Small intestine (tissue), 7 donors: Measurements from ENCODE around the gene PRKCB. TPM values are rescaled to one million over a fixed set of nuclear protein-coding genes. Genes with fewer than 3 reads are reported as not detected.
A peak's percentile ranks its signal among the peaks of the same experiment; 100 is the strongest.
"Not testable (repeated sequence)": the region's sequence is repeated elsewhere in the genome, so short reads cannot be mapped to it uniquely, and the experiment has no call there.

Source experiments
- DNase-seq, 2 donors: peaks; one replicate each; pipeline versions ENCODE4 v3.0.0 to v3.0.0-alpha.2; 2013
- FAIRE-seq: peaks from 2 replicates; lab custom pipeline; 2012; peaks lifted over from hg19 to GRCh38; lab: Jason Lieb, UNC
- H3K27ac ChIP-seq, 3 donors: one replicate each; pipeline ENCODE4 v1.5.1; 2013; ENCODE audit warnings: low read length in 2 of 3, mild to moderate bottlenecking in 2 of 3, control low read depth in 1 of 3, inconsistent platforms in 1 of 3, low read depth in 1 of 3, moderate library complexity in 1 of 3
- H3K27me3 ChIP-seq, 3 donors: one replicate each; pipeline ENCODE4 v1.6.1; 2013; ENCODE audit warnings: low read length in 3 of 3, inconsistent platforms in 1 of 3; ENCODE audit not compliant: control insufficient read depth in 3 of 3, insufficient read depth in 3 of 3
- H3K36me3 ChIP-seq, 3 donors: one replicate each; pipeline ENCODE4 v1.6.1; 2013; ENCODE audit warnings: low read length in 3 of 3, inconsistent platforms in 1 of 3, low read depth in 1 of 3, mild to moderate bottlenecking in 1 of 3, moderate library complexity in 1 of 3; ENCODE audit not compliant: control insufficient read depth in 3 of 3, insufficient read depth in 2 of 3
- H3K4me1 ChIP-seq, 3 donors: one replicate each; pipeline ENCODE4 v1.6.1; 2013; ENCODE audit warnings: low read length in 2 of 3, inconsistent platforms in 1 of 3, low read depth in 1 of 3, mild to moderate bottlenecking in 1 of 3, moderate library complexity in 1 of 3; ENCODE audit not compliant: control insufficient read depth in 3 of 3, insufficient read depth in 2 of 3
- H3K4me3 ChIP-seq, 3 donors: one replicate each; pipeline ENCODE4 v1.5.1; 2013; ENCODE audit warnings: low read length in 3 of 3, control low read depth in 1 of 3, inconsistent platforms in 1 of 3, low read depth in 1 of 3, mild to moderate bottlenecking in 1 of 3, moderate library complexity in 1 of 3
- H3K9me3 ChIP-seq, 2 donors: one replicate each; pipeline ENCODE4 v1.6.1; 2013; ENCODE audit warnings: low read depth in 1 of 2, low read length in 1 of 2; ENCODE audit not compliant: control insufficient read depth in 2 of 2, insufficient read depth in 1 of 2
- WGBS, 3 donors: extraction: QIAGEN DNeasy Blood & Tissue Kit; methylation state at CpG; one replicate each; pipeline ENCODE4 v1.1.7; 2013; 5-methylcytosine and 5-hydroxymethylcytosine counted together
- polyA plus RNA-seq, 4 donors: library from polyadenylated mRNA; stranded (reverse) in 3 of 4; unstranded in 1 of 4; fragments of 200-250 nt in 3 of 4; fragments of 120-200 nt in 1 of 4; gene quantifications; one replicate each; pipeline versions ENCODE4 v1.2.1 to v1.2.3, GENCODE V29; 2013
- donor health status: healthy with polysubstance abuse.
- donor health status: control.
- donor health status: control.
- donor health status: Bipolar disorder and iron deficiency.
- donor health status: healthy.

PRKCB gene
- polyA plus RNA-seq, 4 donors: 2.3 to 5.1 (median 2.8) TPM

DNA sequence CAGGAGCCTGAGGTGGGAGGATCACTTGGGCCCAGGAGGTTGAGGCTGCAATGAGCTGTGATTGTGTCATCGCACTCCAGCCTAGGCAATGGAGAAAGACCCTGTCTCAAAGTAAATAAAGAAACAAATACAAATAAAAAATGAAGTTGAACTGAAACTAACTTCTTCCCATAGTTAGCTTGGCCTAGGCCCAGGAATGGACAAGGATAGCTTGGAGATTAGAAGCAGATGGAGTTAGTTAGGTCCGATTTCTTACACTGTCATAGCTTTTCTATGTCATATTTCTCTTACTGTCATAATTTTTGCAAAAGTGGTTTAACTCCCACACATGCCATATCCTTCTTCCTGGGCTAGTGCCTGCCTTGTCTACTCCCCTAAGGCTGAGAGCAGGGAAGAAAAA lies 265.6 kb downstream of the PRKCB start:
- DNase-seq: no peak
- WGBS, 3 donors: 75 to 93% (median 89%) methylated on average over 2 of the region's 2 CpGs
- Histone ChIP-seq H3K27ac (no peak overlapping the region), H3K36me3 (no peaks in the 10 kb centered on the region), H3K4me3 (no peak overlapping the region), H3K27me3 (no peaks in the 10 kb centered on the region), H3K4me1 (no peaks in the 10 kb centered on the region), H3K9me3 (no peaks in the 10 kb centered on the region)
- FAIRE-seq: no peak

DNA sequence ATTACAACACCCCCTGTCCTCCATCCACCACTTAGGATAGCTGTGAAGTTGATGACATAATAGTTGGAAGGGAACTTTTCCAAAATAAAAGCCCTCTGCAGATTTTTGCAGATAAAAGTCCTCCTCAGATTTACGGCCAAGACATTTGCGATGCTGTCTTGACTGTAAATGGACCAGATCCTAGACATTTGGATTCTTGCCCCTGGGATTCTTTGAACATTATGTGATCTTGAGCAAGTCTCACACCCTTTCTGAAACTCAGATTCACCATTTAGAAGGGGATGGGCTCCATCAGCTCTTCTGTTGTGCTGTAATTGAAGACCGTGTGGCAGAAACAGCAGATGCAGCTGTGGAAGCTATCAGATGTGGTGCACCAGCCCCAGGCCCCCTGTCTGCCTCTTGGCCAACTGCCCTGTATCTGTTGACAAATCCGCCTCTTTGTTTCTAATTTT lies 266.5 kb downstream of the PRKCB start:
- H3K4me3 ChIP-seq: no peak overlapping the region
- no peak overlapping the region for H3K27ac ChIP-seq
- FAIRE-seq (no peak), DNase-seq (no peak)
- 64 to 88% (median 75%) methylated on average over 4 of the region's 4 CpGs for WGBS, 3 donors
- H3K27me3 ChIP-seq: no peaks in the 10 kb centered on the region
- H3K36me3 ChIP-seq: no peaks in the 10 kb centered on the region
- H3K9me3 ChIP-seq: no peaks in the 10 kb centered on the region
- no peaks in the 10 kb centered on the region for H3K4me1 ChIP-seq

DNA sequence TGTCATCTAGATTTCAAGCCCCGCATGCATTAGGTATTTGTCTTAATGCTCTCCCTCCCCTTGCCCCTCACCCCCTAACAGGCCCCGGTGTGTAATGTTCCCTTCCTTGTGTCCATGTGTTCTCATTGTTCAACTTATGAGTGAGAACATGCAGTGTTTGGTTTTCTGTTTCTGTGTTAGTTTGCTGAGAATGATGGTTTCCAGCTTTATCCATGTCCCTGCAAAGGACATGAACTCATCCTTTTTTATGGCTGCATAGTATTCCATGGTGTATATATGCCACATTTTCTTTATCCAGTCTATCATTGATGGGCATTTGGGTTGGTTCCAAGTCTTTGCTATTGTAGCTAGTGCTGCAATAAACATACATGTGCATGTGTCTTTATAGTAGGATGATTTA lies 269.7 kb downstream of the PRKCB start:
- FAIRE-seq, H3K9me3 ChIP-seq, H3K4me1 ChIP-seq, H3K4me3 ChIP-seq, H3K36me3 ChIP-seq, DNase-seq, H3K27me3 ChIP-seq, H3K27ac ChIP-seq: not testable (repeated sequence)
- 98 to 100% (median 98%) methylated on average over 2 of the region's 2 CpGs for WGBS, 3 donors

DNA sequence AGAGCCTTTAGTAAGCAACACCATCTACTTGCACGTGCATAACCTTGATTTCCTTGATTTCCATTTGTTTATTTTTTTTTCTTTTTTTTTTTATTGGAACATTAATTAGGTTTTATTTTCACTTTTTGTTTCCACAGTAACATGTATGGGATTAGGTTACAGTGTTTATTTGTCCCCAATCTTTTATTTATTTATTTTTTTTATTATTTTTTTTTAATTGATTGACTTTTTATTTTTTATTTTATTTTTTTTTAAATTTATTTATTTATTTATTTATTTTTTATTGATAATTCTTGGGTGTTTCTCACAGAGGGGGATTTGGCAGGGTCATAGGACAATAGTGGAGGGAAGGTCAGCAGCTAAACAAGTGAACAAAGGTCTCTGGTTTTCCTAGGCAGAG lies 272.3 kb downstream of the PRKCB start:
- peak; percentile 36 for FAIRE-seq
- not testable (repeated sequence) for H3K27ac ChIP-seq, DNase-seq, H3K4me3 ChIP-seq, H3K27me3 ChIP-seq, H3K4me1 ChIP-seq, H3K36me3 ChIP-seq, H3K9me3 ChIP-seq
- 44 to 68% (median 57%) methylated on average over 1 of the region's 1 CpG for WGBS, 3 donors

- Histone ChIP-seq H3K4me1 (no peaks in the 10 kb centered on the region), H3K27ac (no peak overlapping the region), H3K36me3 (no peaks in the 10 kb centered on the region), H3K9me3 (no peaks in the 10 kb centered on the region), H3K4me3 (no peak overlapping the region), H3K27me3 (no peaks in the 10 kb centered on the region)
- no peak for DNase-seq
- no peak for FAIRE-seq
- 89 to 95% (median 92%) methylated on average over 3 of the region's 3 CpGs for WGBS, 3 donors
Observed at GRCh38 chr16:24111724-24112302, 276.0 kb downstream of the PRKCB start.

DNA sequence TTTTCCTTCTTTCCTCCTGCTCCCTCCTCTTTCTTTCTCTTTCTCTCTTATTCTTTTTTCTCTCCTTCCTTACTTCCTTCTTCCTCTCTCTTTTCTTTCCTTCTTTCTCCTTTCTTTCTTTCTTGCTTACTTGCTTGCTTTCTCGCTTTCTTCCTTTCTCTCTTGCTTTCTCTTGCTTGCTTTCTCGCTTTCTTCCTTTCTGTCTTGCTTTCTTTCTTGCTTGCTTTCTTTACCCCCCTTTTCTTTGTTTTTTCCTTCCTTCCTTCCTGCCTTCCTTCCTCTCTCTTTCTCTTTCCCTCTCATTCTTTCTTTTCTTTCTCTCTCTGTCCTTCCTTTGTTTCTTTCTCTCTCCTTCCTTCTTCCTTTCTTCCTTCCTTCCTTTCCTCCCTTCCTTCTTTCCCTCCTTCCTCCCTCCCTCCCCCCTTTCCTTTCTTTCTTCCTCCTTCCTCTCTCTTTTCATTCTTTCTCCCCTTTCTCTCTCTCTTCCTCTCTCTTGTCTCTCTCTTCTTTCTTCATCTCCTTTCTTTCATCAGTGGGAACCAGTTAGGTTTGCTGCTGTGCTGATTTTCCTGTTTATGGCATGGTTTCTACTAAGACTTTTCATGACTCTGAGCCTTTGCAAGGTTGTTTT lies 277.4 kb downstream of the PRKCB start:
- DNase-seq: no peak
- H3K4me3 ChIP-seq: no peak overlapping the region
- no peaks in the 10 kb centered on the region for H3K36me3 ChIP-seq
- WGBS, 3 donors: 94 to 96% (median 96%) methylated on average over 2 of the region's 2 CpGs
- FAIRE-seq: no peak
- no peaks in the 10 kb centered on the region for H3K9me3 ChIP-seq
- H3K27me3 ChIP-seq: no peaks in the 10 kb centered on the region
- H3K27ac ChIP-seq: no peak overlapping the region
- no peaks in the 10 kb centered on the region for H3K4me1 ChIP-seq

GRCh38 chr16:24114876-24115275 lies 279.1 kb downstream of the PRKCB start:
- H3K4me3 ChIP-seq: no peak overlapping the region
- 84 to 99% (median 88%) methylated on average over 2 of the region's 2 CpGs for WGBS, 3 donors
- H3K4me1 ChIP-seq: no peaks in the 10 kb centered on the region
- no peaks in the 10 kb centered on the region for H3K27me3 ChIP-seq
- no peak for DNase-seq
- no peaks in the 10 kb centered on the region for H3K36me3 ChIP-seq
- FAIRE-seq: no peak
- no peaks in the 10 kb centered on the region for H3K9me3 ChIP-seq
- H3K27ac ChIP-seq: no peak overlapping the region

- H3K4me1 ChIP-seq: no peaks in the 10 kb centered on the region
- FAIRE-seq (no peak), DNase-seq (peak in 1 of 2 donors; percentile 33)
- no peaks in the 10 kb centered on the region for H3K36me3 ChIP-seq
- no peaks in the 10 kb centered on the region for H3K27me3 ChIP-seq
- H3K4me3 ChIP-seq: no peak overlapping the region
- H3K27ac ChIP-seq: no peak overlapping the region
- 78 to 87% (median 83%) methylated on average over 10 of the region's 10 CpGs for WGBS, 3 donors
- no peaks in the 10 kb centered on the region for H3K9me3 ChIP-seq
Observed at GRCh38 chr16:24116046-24116776, 280.4 kb downstream of the PRKCB start.
